Central memory CD4-positive, alpha-beta T cell (primary cell): Measurements from ENCODE around the gene FNDC3B.
"Not testable (repeated sequence)": the region's sequence is repeated elsewhere in the genome, so short reads cannot be mapped to it uniquely, and the experiment has no call there.

Source experiments
- DNase-seq: peaks from one replicate; pipeline ENCODE4 v3.0.0; 2022

The FNDC3B gene

DNA sequence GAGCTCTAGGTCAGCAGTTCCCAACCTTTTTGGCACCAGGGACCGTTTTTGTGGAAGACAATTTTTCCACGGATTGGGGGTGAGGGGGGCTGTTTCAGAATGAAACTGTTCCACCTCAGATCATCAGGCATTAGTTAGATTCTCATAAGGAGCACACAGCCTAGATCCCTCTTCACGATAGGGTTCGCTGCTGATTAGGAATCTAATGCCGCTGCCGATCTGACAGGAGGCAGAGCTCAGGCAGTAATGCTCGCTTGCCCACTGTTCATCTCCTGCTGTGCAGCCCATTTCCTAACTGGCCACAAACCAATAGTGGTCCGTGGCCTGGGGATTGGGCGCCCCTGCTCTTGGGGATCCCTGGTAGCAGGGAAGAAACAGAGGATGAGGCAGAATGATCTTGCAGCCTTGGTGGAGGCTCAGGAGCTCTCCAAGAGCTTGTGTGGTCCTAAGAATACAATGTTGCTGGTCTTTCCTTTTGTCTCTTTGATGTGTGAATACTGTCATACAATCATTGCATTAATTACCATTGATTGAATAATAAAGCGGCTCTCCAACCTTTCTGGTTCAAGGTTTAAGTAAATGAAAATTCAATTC, 183.2 kb downstream of the FNDC3B start:
- no peak for DNase-seq

DNA sequence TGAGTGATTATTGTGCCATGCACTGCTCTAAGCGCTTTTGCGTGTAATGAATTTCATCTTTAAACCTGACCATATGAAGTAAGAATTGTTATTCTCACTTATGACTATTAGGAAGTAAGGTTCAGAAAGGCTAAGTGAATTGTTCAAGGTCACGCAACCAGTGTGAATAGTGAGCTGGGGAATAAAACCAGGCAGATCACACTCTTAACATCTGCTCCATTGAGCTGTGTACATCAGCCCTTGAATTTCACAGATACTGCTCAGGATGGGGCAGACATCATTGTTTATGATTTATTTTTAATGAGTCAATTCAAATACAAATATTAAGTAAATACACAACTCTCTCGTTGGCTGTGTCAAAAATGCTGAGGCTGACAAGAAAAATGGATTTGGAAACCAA, 184.5 kb downstream of the FNDC3B start:
- DNase-seq, result no peak

DNA sequence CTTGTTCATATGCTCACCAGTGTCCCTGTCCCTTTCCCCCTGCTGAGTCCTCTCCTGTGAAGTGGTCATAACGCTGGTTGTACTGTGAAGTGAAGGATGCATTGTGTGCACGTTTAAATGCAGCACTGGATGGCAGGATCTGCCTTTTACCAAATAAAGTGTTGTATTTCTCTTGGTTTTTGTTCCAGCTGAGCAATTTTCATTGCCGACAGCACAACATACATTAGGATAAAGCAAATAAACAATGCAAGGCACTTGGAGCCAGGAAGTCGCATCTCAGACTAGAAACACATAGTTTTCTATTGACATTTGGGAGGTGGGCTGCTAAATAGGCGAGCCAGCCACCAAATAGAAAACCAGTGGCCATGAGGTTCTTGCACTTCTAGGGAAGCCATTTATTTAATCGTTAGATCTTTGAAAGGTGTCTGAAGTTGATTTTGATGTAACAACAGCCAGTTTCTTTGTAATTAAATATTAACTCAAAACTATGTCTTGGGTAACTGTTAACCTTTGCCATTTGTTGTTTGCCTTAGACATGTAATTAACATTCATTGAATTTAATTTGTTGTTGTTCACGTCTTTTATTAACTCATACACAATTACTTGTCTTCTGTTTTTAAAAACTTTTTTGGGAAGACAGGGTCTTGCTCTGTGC, 185.3 kb downstream of the FNDC3B start:
- no peak for DNase-seq

DNA sequence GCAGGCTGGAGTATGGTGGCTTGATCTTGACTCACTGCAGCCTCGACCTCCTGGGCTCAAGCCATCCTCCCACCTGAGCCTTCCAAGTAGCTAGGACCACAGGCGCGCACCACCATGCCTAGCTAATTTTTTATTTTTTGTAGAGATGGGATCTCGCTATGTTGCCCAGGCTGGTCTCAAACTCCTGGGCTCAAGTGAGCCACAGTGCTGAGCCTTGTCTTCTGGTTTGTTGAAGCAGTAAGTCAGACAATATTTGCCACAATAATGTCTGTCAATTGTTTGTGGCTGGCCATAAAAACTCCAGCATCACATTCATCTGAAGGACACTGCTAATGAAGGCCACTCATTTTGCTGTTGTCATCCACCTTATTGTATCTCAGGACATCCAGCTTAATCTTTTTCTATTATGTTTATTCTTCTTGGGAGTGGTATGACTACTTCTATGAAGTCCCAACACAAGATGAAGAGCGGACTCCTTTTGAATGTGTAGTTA, 185.9 kb downstream of the FNDC3B start:
- no peak for DNase-seq

DNA sequence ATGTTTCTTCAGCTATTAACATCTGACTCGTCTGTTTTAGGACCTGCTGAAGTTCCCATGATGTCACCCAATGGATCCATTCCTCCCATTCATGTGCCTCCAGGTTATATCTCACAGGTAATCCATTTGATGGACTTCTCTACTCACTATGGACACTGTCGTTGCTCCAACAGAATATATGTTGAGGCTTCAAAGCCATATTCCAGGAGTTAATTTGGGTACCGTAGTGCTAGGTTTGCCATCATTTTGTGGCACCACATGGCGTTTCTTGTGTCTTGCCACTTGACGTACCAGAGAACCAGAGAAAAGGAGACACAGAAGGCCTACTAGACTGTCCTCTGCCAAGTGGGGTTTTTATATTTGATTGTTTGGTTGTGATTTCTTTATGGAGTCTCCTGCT, 187.5 kb downstream of the FNDC3B start:
- no peak for DNase-seq

DNA sequence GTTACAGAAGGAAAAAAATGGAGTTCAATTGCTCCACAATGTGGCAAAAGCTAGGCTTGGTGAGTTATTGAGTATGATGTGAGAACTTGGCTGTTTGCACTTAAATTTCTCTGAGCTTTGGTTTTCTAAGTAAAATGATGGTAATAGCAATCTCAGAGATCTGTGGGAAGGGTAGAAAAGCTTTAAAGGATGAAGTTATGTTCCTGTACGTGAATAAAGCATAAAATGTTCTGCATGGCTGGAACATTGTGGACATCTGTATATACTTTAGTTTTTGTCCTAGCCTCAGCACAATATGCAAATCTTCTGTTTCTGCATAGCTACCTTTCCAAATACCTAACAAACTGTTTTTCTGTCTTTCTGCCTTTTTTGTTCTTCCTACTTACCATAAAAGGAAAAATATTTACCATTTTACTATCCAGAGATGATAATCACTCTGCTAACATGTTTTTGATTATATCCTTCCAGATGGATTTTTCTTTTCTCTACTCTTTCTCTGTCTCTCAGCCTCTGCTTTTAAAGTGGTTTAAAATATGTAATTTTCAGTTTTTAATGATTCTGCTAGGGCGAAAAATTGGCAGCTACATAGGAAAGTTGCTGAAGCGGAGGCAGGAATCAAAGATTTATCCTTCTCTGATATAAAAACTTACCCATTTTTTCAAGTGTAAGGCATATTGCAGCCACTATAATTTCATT, 188.1 kb downstream of the FNDC3B start:
- DNase-seq, result no peak

DNA sequence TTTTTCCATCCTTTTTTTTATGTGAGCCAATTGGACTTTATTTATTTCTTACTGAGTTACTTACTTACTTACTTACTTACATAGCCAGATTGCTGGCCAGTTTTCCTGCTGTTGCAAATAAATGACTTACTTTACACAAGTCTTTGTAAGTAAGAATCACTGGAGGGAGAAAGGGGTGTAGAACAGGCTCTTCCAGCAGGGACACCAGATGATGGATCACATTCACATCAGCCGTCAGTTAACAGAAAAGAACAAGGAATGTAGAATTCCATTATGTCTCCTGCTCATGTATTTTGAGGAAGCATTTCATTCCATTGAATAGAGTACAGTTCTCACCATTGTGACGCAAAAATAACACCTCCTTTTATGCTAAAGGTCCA, 188.6 kb downstream of the FNDC3B start:
- no peak for DNase-seq

GRCh38 chr3:172229462-172229861, 190.1 kb downstream of the FNDC3B start:
- DNase-seq, result no peak

GRCh38 chr3:172231318-172231901, 192.0 kb downstream of the FNDC3B start:
- no peak for DNase-seq

DNA sequence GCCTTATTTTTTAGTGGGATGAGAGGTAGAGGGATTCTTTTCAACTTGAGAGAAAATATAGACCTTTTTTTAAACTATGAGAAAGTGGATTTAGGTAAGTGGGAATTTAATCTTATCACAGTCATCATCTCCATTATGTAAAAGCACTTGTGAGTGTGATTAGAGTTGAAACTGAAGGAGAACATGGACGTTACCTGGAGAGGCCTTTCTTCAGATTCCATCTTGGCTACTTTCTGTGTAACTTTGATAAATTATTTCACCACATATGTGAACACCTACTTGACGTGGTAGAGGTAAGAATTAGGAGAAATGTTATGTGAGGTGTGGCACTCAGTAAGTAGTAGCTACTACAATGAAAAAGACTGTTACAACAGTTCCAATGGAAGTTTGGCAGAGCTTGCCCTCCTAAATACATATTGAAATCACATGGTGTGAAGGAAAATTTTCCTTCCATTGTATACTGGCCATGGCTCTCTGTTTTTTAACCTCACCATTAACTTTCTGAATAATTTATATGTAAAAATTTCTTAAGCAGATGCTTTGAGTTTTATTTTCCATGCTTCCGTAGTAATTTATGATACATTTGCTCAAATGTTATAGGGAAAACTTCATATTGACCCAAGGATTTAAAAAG, 193.3 kb downstream of the FNDC3B start:
- no peak for DNase-seq

GRCh38 chr3:172233474-172234277, 194.3 kb downstream of the FNDC3B start:
- DNase-seq, result no peak

DNA sequence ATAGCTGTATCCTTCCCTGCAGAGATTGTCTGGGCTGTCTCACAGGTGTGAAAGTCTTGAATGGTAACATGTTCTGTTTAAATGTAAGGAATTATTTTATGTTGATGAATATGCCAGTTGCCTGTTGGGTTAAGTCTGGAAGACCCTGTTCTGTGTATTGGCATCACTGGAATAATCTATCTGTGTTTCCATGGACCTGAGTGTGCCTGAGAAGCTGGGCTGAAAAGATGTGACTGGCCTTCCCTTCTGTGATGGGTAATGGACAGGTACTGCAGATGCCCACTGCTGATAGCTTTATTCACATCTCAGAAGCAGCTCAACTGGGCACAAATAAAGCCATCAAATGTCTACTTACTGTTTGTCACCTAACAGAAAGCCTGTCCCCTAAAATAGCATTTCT, 196.3 kb downstream of the FNDC3B start:
- no peak for DNase-seq

DNA sequence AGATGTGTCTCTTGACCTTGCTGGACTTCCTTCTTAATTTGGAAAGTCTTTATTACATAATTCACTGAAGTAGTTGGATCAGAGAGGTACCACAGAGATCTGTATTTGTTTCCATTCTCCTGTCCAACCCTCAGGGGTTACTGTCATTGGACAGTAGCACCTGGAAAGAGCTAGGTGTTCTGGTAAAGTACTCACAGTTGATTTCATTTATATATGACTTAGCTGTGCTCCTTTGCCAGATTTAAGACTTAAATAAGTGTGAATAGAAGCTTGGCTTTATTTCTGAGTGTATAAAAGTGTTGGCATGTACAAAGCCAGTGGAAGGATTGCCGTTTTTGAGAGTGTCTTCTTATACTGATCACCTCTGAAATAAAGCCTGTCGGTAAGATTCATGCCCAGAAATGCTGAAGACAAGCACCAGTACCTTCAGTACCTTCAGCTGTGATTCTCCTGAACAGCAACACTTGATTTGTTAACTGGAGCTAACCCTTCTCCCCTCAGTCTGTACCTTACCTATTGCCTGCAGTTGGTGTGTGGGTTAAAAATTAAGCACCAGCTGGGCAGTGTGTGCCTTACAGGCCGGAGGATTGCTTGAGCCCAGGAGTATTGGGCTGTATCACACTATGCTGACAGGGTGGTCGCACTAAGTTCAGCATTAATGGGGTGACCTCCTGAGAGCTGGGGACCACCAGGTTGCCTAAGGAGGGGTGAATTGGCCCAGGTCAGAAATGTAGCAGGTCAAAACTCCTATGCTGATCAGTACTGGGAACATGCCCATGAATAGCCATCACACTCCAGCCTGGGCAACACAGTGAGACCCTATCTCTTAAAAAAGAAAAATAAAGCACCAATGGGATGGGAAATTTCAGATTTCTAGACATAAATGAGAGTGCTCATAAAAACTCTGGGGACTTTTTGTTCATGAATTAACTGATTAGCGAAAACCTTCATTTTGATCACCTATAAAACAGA, 197.7 kb downstream of the FNDC3B start:
- DNase-seq, result no peak

DNA sequence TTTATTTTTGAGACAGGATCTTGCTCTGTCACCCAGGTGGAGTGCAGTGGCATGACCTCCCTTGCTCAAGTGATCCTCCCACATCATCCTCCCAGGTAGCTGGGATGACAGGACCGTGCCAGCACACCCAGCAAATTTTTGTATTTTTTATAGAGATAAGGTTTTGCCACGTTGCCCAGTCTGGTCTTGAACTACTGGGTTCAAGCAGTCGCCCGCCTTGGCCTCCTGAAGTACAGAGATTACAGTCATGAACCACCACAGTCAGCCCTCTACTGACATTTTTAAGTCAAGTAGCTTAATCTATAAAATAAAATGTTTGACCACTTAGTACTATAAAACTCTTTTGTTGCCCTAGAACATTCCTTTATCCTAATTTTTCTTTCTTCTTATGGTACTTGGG, 198.8 kb downstream of the FNDC3B start:
- no peak for DNase-seq

DNA sequence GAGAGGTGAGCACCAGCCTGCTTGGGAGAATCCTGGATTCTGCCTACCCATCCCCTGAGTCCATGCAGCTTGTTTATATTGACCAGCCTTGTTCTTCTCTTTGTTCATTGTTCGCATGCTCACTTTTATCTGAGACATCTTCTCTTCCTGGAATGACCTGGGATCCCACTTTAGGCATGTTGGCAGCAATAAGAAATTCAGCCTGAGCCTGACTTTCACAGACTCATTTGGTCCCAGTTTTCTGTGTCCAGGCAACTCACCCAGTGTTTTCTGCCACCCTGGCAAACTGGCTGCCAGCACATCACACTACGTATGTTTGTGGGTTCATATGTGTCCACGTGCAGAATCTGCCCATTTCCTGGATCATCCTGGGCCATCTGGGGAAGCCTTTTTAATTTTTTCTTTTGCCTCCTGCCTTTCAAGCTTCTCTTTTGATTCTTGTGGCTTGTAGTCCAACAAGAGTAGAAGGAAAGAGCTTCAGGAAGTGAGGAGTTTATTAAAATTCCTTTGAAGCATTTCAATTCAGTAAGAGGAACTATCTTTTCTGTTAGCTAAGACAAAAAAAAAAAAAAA, 199.9 kb downstream of the FNDC3B start:
- DNase-seq, result no peak

DNA sequence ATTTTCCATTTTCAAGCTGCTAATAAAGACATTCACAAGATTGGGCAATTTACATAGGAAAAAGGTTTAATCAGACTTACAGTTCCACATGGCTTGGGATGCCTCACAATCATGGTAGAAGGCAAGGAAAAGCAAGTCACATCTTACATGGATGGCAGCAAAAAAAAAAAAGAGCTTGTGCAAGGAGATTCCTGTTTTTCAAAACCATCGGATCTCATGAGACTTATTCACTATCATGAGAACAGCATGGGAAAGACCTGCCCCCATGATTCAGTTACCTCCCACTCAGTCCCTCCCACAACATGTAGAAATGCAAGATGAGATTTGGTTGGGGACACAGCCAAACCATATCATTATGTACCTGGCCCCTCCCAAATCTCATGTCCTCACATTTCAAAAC, 202.0 kb downstream of the FNDC3B start:
- no peak for DNase-seq

GRCh38 chr3:172242471-172242870, 203.1 kb downstream of the FNDC3B start:
- DNase-seq, result not testable (repeated sequence)

DNA sequence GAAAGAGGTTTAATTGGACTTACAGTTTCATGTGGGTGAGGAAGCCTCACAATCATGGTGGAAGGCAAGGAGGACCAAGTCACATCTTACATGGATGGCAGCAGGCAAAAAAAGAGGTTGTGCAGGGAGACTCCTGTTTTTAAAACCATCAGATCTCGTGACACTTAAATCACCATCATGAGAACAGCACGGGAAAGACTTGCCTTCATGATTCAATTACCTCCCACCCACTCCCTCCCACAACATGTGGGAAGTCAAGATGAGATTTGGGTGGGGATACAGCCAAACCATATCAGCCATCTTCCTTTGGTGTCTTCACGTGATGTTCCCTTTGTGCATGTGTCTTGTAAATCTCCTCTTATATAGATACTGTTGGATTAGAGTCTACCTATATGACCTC, 204.0 kb downstream of the FNDC3B start:
- DNase-seq, result not testable (repeated sequence)

GRCh38 chr3:172244011-172244410, 204.6 kb downstream of the FNDC3B start:
- DNase-seq, result no peak

- no peak for DNase-seq
Measured at GRCh38 chr3:172245241-172245640, 205.9 kb downstream of the FNDC3B start.
